CD14-positive monocyte (primary cell): ENCODE data around the gene PLXNA2. TPM values are rescaled to one million over a fixed set of nuclear protein-coding genes. Genes with fewer than 3 reads are reported as not detected.

ENCODE experiments used
- DNase-seq, 3 donors: peaks; one replicate each; pipeline ENCODE4 v3.0.0-alpha.2; 2011 to 2022
- H2AFZ ChIP-seq: 2 replicates; pipeline ENCODE4 v1.6.0; 2012; ENCODE audit warnings: mild to moderate bottlenecking, low read depth, low read length, inconsistent platforms; ENCODE audit not compliant: insufficient read depth, poor library complexity, severe bottlenecking
- H3K27ac ChIP-seq, 2 donors: 1 replicate in 1 of 2; 2 replicates in 1 of 2; pipeline ENCODE4 v1.5.1; 2012 to 2013; ENCODE audit warnings: low read length in 2 of 2, control low read depth in 1 of 2, inconsistent platforms in 1 of 2, low read depth in 1 of 2, mild to moderate bottlenecking in 1 of 2
- H3K27me3 ChIP-seq, 2 donors: one replicate each; pipeline versions ENCODE4 v1.6.0 to v1.6.1; 2011 to 2013; ENCODE audit warnings: low read length in 2 of 2; ENCODE audit not compliant: control insufficient read depth in 2 of 2, insufficient read depth in 2 of 2
- H3K36me3 ChIP-seq, 2 donors: replicated peaks in 1 of 2; 1 replicate in 1 of 2; 2 replicates in 1 of 2; pipeline versions ENCODE4 v1.5.1 to v1.6.1; 2012 to 2013; ENCODE audit warnings: low read length in 2 of 2, control low read depth in 1 of 2, inconsistent platforms in 1 of 2, mild to moderate bottlenecking in 1 of 2; ENCODE audit not compliant: insufficient read depth in 2 of 2, control insufficient read depth in 1 of 2
- H3K4me1 ChIP-seq, 2 donors: 1 replicate in 1 of 2; 2 replicates in 1 of 2; pipeline versions ENCODE4 v1.5.1 to v1.6.1; 2012 to 2013; ENCODE audit warnings: low read length in 2 of 2, control low read depth in 1 of 2, inconsistent platforms in 1 of 2, mild to moderate bottlenecking in 1 of 2, moderate library complexity in 1 of 2; ENCODE audit not compliant: insufficient read depth in 2 of 2, control insufficient read depth in 1 of 2
- H3K4me2 ChIP-seq: replicated peaks from 2 replicates; pipeline ENCODE3; 2012; ENCODE audit warnings: low read length, moderate library complexity, mild to moderate bottlenecking; ENCODE audit not compliant: poor library complexity, severe bottlenecking; ENCODE audit errors: extremely low read depth
- H3K4me3 ChIP-seq, 3 experiments: fragments of 200-600 bp in 1 of 3; sonication (generic) in 1 of 3; replicated peaks in 1 of 3; 1 replicate in 2 of 3; 2 replicates in 1 of 3; pipeline ENCODE4 v1.5.1; 2011 to 2013; ENCODE audit warnings: low read length in 3 of 3, mild to moderate bottlenecking in 3 of 3, control low read depth in 2 of 3, low read depth in 2 of 3, inconsistent platforms in 1 of 3, moderate library complexity in 1 of 3
- H3K79me2 ChIP-seq: 2 replicates; pipeline ENCODE4 v1.6.0; 2012; ENCODE audit warnings: mild to moderate bottlenecking, control low read depth, inconsistent platforms, low read length, moderate library complexity; ENCODE audit not compliant: insufficient read depth
- H3K9ac ChIP-seq: 2 replicates; pipeline ENCODE4 v1.6.0; 2017; ENCODE audit warnings: low read length, mild to moderate bottlenecking; ENCODE audit not compliant: insufficient read depth, poor library complexity, severe bottlenecking
- H3K9me3 ChIP-seq, 2 donors: replicated peaks in 1 of 2; 1 replicate in 1 of 2; 2 replicates in 1 of 2; pipeline versions ENCODE4 v1.5.1 to v1.6.1; 2012 to 2013; ENCODE audit warnings: low read length in 2 of 2, control low read depth in 1 of 2; ENCODE audit not compliant: control insufficient read depth in 1 of 2, insufficient read depth in 1 of 2
- H4K20me1 ChIP-seq: 2 replicates; pipeline ENCODE4 v1.6.0; 2012; ENCODE audit warnings: mild to moderate bottlenecking, low read length, control low read depth, moderate library complexity; ENCODE audit not compliant: insufficient read depth
- H3K27ac Mint-ChIP-seq, 7 donors: one replicate each; pipeline ENCODE4 v1.8.0; 2020; ENCODE audit warnings: mild to moderate bottlenecking in 7 of 7, mixed read lengths in 7 of 7, moderate library complexity in 6 of 7, inconsistent platforms in 2 of 7
- H3K27me3 Mint-ChIP-seq, 3 donors: one replicate each; pipeline ENCODE4 v1.8.0; 2021 to 2022; ENCODE audit warnings: low read depth in 3 of 3, mild to moderate bottlenecking in 3 of 3, mixed read lengths in 3 of 3, moderate library complexity in 3 of 3, inconsistent platforms in 1 of 3
- H3K36me3 Mint-ChIP-seq, 2 donors: one replicate each; pipeline ENCODE4 v1.8.0; 2020; ENCODE audit warnings: mixed read lengths in 2 of 2, inconsistent platforms in 1 of 2, mild to moderate bottlenecking in 1 of 2
- H3K4me1 Mint-ChIP-seq: one replicate; pipeline ENCODE4 v1.8.0; 2020; ENCODE audit warnings: mild to moderate bottlenecking, mixed read lengths
- H3K4me3 Mint-ChIP-seq, 2 donors: one replicate each; pipeline ENCODE4 v1.8.0; 2020; ENCODE audit warnings: mild to moderate bottlenecking in 2 of 2, mixed read lengths in 2 of 2, moderate library complexity in 1 of 2
- H3K9me3 Mint-ChIP-seq, 7 donors: one replicate each; pipeline ENCODE4 v1.8.0; 2020 to 2022; ENCODE audit warnings: mixed read lengths in 7 of 7, mild to moderate bottlenecking in 6 of 7, moderate library complexity in 6 of 7, inconsistent platforms in 2 of 7
- WGBS: methylation state at CpG from one replicate; pipeline ENCODE4 v1.1.5; 2013; ENCODE audit warnings: missing lambda C conversion rate; ENCODE audit not compliant: insufficient coverage; 5-methylcytosine and 5-hydroxymethylcytosine counted together
- intact Hi-C, 2 donors: fragments of 100-400 bp; cut with micrococcal nuclease; formaldehyde crosslinking; loops; one replicate each; pipeline versions ENCODE4 v1.15.0 to v1.15.1; 2023
- polyA plus RNA-seq, 3 donors: library from polyadenylated mRNA; depleted of rRNA in 1 of 3; unstranded in 2 of 3; stranded (reverse) in 1 of 3; fragments of 300-500 nt in 2 of 3; fragments of >200 nt in 1 of 3; fragmentation: Illumina TruSeq in 2 of 3; gene quantifications; 1 replicate in 2 of 3; 2 replicates in 1 of 3; pipeline ENCODE4 v1.2.3, GENCODE V29; 2012 to 2021
- TF ChIP-seq, protein P1 (sequence below): fragments of 200-600 bp; IDR thresholded peaks from one replicate; pipeline ENCODE4 v1.8.0; 2022; ENCODE audit warnings: antibody characterized with exemption, mild to moderate bottlenecking

PLXNA2 gene
- polyA plus RNA-seq, 3 donors, result 0.75 to 2.1 (median 1.1) TPM

DNA sequence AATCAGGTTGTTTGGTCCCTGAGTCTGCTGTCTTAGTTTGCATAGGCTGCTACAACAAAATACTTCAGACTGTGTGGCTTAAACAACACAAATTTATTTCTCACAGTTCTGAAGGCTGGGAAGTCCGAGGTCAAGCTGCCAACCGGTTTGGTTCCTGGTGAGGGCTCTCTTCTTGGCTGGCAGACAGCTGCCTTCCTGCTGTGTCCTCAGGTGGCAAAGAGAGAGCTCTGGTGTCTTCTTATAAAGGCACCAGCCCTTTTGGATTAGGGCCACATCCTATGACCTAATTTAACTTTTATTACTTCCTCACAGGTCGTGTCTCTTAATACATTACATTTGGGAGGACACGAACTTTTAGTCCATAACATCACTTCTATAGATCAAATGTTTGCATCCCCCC, 243.7 kb downstream of the PLXNA2 start:
- Mint-ChIP-seq H3K4me3 (no peak overlapping the region), H3K27me3 (peaks cover 0 to 2% (median 1%) of the 10 kb centered on the region in 3 donors), H3K9me3 (peaks cover 0 to 3% (median 0%) of the 10 kb centered on the region in 7 donors), H3K36me3 (no peaks in the 10 kb centered on the region), H3K27ac (no peak overlapping the region), H3K4me1 (peaks cover 4% of the 10 kb centered on the region)
- 100% methylated on average over 1 of the region's 4 CpGs for WGBS
- H3K9ac ChIP-seq, result no peak overlapping the region
- H3K36me3 ChIP-seq, result no peaks in the 10 kb centered on the region
- H3K4me1 ChIP-seq, result no peaks in the 10 kb centered on the region
- peaks cover 0 to 4% of the 10 kb centered on the region in 2 donors for H3K9me3 ChIP-seq
- DNase-seq, result no peak
- no peaks in the 10 kb centered on the region for H4K20me1 ChIP-seq
- no peak overlapping the region for H2AFZ ChIP-seq
- TF ChIP-seq, protein P1, sequence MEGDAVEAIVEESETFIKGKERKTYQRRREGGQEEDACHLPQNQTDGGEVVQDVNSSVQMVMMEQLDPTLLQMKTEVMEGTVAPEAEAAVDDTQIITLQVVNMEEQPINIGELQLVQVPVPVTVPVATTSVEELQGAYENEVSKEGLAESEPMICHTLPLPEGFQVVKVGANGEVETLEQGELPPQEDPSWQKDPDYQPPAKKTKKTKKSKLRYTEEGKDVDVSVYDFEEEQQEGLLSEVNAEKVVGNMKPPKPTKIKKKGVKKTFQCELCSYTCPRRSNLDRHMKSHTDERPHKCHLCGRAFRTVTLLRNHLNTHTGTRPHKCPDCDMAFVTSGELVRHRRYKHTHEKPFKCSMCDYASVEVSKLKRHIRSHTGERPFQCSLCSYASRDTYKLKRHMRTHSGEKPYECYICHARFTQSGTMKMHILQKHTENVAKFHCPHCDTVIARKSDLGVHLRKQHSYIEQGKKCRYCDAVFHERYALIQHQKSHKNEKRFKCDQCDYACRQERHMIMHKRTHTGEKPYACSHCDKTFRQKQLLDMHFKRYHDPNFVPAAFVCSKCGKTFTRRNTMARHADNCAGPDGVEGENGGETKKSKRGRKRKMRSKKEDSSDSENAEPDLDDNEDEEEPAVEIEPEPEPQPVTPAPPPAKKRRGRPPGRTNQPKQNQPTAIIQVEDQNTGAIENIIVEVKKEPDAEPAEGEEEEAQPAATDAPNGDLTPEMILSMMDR, result no peak
- no peak overlapping the region for H3K4me2 ChIP-seq
- H3K27me3 ChIP-seq, result no peaks in the 10 kb centered on the region
- no peak overlapping the region for H3K27ac ChIP-seq
- H3K4me3 ChIP-seq, result no peak overlapping the region
- H3K79me2 ChIP-seq, result no peaks in the 10 kb centered on the region
- intact Hi-C loops, result no loop called here

DNA sequence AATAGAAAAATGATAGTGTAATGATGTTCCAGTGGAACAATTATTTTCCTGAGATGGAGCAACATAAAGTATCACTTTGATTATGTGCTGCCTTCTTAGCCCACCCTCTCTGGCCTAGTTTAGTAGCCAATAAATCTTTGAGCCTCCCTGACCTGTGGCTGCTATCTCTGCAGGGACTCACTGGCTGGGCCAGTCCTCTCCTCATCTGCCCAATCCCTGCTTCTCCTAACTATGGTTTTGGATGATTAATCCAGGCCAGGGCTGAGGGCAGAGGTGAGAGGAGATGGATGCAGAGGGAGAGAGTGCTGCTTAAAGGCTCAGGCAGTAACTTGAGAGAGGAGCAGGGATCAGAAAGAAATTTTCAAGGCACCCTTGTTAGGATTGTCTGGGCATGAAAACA, 244.2 kb downstream of the PLXNA2 start:
- no peaks in the 10 kb centered on the region for H3K36me3 Mint-ChIP-seq
- no peak overlapping the region for H3K4me3 Mint-ChIP-seq
- Histone ChIP-seq H3K9ac (no peak overlapping the region), H3K79me2 (no peaks in the 10 kb centered on the region), H3K27me3 (no peaks in the 10 kb centered on the region), H3K27ac (no peak overlapping the region), H3K4me2 (no peak overlapping the region), H4K20me1 (no peaks in the 10 kb centered on the region), H3K36me3 (no peaks in the 10 kb centered on the region), H3K4me1 (no peaks in the 10 kb centered on the region), H3K4me3 (no peak overlapping the region), H3K9me3 (peaks cover 0 to 4% of the 10 kb centered on the region in 2 donors), H2AFZ (no peak overlapping the region)
- peaks cover 0 to 3% (median 0%) of the 10 kb centered on the region in 7 donors for H3K9me3 Mint-ChIP-seq
- TF ChIP-seq, protein P1, result no peak
- peaks cover 0 to 2% (median 1%) of the 10 kb centered on the region in 3 donors for H3K27me3 Mint-ChIP-seq
- intact Hi-C loops, result no loop called here
- peaks cover 4% of the 10 kb centered on the region for H3K4me1 Mint-ChIP-seq
- H3K27ac Mint-ChIP-seq, result no peak overlapping the region
- no peak for DNase-seq
